Measurements from ENCODE around the gene GRM4. TPM values are rescaled to one million over a fixed set of nuclear protein-coding genes. Genes with fewer than 3 reads are reported as not detected.

GRM4 gene
- total RNA-seq, 1 experiment from 2014 or later, result 5.6 TPM

GRCh38 chr6:34159844-34160243, 14.0 kb upstream of the GRM4 start:
- peaks cover 3% of the 10 kb centered on the region for H3K23me2 ChIP-seq (ENCODE audit: insufficient read length, low read depth, low read length, poor library complexity, severe bottlenecking)
- H3K4ac ChIP-seq (ENCODE audit: low read depth, low read length), result no peak overlapping the region
- no peak overlapping the region for H2BK12ac ChIP-seq (ENCODE audit: insufficient read length, low read depth, low read length)
- no peak for TF ChIP-seq CTCF (conservative IDR thresholded peaks at IDR 0.05)
- H3K23ac ChIP-seq (ENCODE audit: insufficient read length, low read depth, low read length), result no peak overlapping the region
- no peaks in the 10 kb centered on the region for H3K9me3 ChIP-seq (ENCODE audit: control insufficient read depth, low read depth, low read length)
- no peak overlapping the region for H3K9ac ChIP-seq (ENCODE audit: extremely low read depth, insufficient read length, low read length)
- H3K79me1 ChIP-seq (ENCODE audit: insufficient read depth, low read depth, low read length, poor library complexity, severe bottlenecking), result no peaks in the 10 kb centered on the region
- H2BK15ac ChIP-seq (ENCODE audit: low read depth, low read length), result no peak overlapping the region
- Mint-ChIP-seq H3K4me1 (peaks cover 4 to 7% of the 10 kb centered on the region in 2 experiments; a peak in 3 of 4 replicates), H3K27me3 (ENCODE audit: low read depth) (peaks cover 27% of the 10 kb centered on the region), H3K9me3 (peaks cover 15 to 20% of the 10 kb centered on the region in 2 experiments), H3K4me3 (no peak overlapping the region), H3K36me3 (ENCODE audit: insufficient read depth in 1 of 3, low read depth in 3 of 3) (peaks cover 0 to 5% (median 3%) of the 10 kb centered on the region in 3 experiments; a peak in 5 of 7 replicates), H3K27ac (no peak overlapping the region)
- H4K91ac ChIP-seq (ENCODE audit: insufficient read length, low read depth, low read length), result no peak overlapping the region
- H3K27ac ChIP-seq (ENCODE audit: insufficient read length, low read depth, low read length), result no peak overlapping the region
- no peak overlapping the region for H2AFZ ChIP-seq (ENCODE audit: low read length)
- H3K56ac ChIP-seq (ENCODE audit: insufficient read length, low read depth, low read length), result no peak overlapping the region
- H2AK5ac ChIP-seq (ENCODE audit: insufficient read length, low read length), result no peak overlapping the region
- DNase-seq, result no peak
- H2BK5ac ChIP-seq (ENCODE audit: insufficient read length, low read length), result no peak overlapping the region
- H4K5ac ChIP-seq (ENCODE audit: insufficient read length, low read depth, low read length), result no peak overlapping the region
- H3T11ph ChIP-seq (ENCODE audit: low read length), result no peak overlapping the region
- no peaks in the 10 kb centered on the region for H3K79me2 ChIP-seq (ENCODE audit: insufficient read depth, low read length)
- no peak overlapping the region for H3K14ac ChIP-seq (ENCODE audit: insufficient read depth, low read length)
- H3K4me1 ChIP-seq (ENCODE audit: insufficient read depth, low read length), result no peaks in the 10 kb centered on the region
- H3K27me3 ChIP-seq (ENCODE audit: insufficient read depth, low read length), result no peaks in the 10 kb centered on the region
- H4K8ac ChIP-seq (replicated peaks; ENCODE audit: insufficient read length, low read depth, low read length), result no peak overlapping the region
- no peak overlapping the region for H3K18ac ChIP-seq (ENCODE audit: insufficient read length, low read depth, low read length)
- no peaks in the 10 kb centered on the region for H4K20me1 ChIP-seq (ENCODE audit: control insufficient read depth, insufficient read depth, insufficient read length)
- H2BK120ac ChIP-seq (ENCODE audit: low read depth, low read length, poor library complexity, severe bottlenecking), result no peak overlapping the region
- H2BK20ac ChIP-seq (ENCODE audit: low read depth, low read length, poor library complexity, severe bottlenecking), result no peak overlapping the region
- H3K4me2 ChIP-seq (ENCODE audit: insufficient read depth, insufficient read length, low read length), result no peak overlapping the region

Measured in H9 (cell line).